Epithelial cell of proximal tubule (primary cell): ENCODE data around the gene UMODL1. TPM values are rescaled to one million over a fixed set of nuclear protein-coding genes. Genes with fewer than 3 reads are reported as not detected.

ENCODE experiments used
- DNase-seq: peaks from one replicate; pipeline ENCODE4 v3.0.0-alpha.2; 2011; ENCODE audit warnings: low read depth
- H3K4me3 ChIP-seq: 2 replicates; pipeline ENCODE4 v1.5.1; 2011; ENCODE audit warnings: low read depth, mild to moderate bottlenecking, low read length
- total RNA-seq: library from RNA; depleted of rRNA; stranded (reverse); fragments of >200 nt; gene quantifications from 2 replicates; pipeline ENCODE4 v1.2.3, GENCODE V29; 2015
- TF ChIP-seq, protein P1 (sequence below): conservative IDR thresholded peaks from 2 replicates; pipeline ENCODE4 v1.5.1; 2012; ENCODE audit warnings: low read depth, mild to moderate bottlenecking, low read length

Gene UMODL1
- total RNA-seq, 1 donor from 2014 or later, result not detected

DNA sequence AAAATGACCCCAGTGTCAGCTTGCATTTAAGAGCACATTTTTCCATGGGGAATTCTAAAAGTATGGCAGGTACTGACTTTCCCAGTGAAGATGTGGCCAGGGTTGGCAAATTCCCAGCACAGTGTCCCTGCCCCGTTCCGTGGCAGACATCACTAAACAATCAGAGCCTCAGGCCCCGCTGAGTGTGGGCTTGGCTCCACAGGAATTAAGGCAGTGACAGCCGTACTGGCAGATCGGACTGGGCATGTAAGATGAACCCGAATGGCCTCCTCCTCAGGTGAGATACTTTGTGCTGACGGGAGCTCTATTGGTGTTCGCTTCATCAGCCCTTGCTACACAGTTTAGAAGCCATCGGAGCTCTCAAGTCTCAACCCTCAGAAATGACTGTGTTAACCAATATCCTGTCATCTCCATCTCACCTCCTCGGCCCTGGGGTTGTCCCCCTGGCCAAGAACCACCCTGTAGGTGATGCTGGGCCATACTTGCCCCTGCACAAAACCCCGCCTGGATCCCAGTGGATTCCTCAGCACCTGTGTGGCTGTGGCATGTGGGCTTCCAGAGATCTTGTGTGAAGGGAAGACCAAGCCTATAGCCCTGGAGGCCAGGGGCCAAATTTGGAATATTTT lies 118.9 kb downstream of the UMODL1 start:
- TF ChIP-seq, protein P1, sequence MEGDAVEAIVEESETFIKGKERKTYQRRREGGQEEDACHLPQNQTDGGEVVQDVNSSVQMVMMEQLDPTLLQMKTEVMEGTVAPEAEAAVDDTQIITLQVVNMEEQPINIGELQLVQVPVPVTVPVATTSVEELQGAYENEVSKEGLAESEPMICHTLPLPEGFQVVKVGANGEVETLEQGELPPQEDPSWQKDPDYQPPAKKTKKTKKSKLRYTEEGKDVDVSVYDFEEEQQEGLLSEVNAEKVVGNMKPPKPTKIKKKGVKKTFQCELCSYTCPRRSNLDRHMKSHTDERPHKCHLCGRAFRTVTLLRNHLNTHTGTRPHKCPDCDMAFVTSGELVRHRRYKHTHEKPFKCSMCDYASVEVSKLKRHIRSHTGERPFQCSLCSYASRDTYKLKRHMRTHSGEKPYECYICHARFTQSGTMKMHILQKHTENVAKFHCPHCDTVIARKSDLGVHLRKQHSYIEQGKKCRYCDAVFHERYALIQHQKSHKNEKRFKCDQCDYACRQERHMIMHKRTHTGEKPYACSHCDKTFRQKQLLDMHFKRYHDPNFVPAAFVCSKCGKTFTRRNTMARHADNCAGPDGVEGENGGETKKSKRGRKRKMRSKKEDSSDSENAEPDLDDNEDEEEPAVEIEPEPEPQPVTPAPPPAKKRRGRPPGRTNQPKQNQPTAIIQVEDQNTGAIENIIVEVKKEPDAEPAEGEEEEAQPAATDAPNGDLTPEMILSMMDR, result no peak
- DNase-seq, result no peak

DNA sequence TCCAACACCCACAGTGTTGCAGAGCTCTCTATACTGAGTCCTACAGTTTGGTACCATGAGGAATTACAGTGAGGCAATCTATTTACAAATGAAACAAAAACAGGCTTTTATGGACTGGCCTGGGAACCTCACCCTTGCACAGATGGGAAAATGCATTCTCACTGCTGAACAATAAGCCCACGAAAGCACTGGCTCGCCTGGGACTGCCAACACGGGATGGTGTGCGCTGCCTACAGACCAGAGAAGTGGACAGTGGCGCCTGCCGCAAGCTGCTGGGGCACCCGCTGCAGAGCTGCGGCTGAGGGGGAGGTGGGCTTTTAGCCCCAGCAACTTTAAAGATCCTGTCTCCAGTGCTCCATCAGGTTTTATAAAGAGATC lies 119.4 kb downstream of the UMODL1 start:
- no peak overlapping the region for H3K4me3 ChIP-seq
- TF ChIP-seq, protein P1, result no peak
- DNase-seq, result no peak

More for the DNA sequence above, 118.9 kb downstream of the UMODL1 start:
- no peak overlapping the region for H3K4me3 ChIP-seq

DNA sequence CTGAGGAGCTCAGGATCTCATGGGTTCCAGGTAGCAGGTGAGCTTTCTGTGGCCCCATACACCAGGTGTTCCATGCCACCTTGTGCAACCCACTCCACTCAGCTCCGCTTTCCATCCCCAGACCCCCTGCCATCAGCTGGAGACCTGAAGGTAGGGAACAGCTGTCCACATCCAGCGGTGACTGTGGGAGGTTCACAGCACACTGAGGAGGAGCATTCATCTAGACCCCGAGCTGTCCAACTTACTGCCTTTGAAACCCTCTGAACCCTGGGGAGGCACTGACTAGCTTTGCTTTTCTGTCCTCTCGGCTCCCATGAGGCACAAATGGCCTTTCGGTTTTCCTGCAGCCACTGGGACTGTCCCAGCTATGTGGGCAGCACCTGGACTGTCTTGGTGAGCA lies 119.9 kb downstream of the UMODL1 start:
- DNase-seq, result no peak
- no peak overlapping the region for H3K4me3 ChIP-seq
- TF ChIP-seq, protein P1, result no peak

DNA sequence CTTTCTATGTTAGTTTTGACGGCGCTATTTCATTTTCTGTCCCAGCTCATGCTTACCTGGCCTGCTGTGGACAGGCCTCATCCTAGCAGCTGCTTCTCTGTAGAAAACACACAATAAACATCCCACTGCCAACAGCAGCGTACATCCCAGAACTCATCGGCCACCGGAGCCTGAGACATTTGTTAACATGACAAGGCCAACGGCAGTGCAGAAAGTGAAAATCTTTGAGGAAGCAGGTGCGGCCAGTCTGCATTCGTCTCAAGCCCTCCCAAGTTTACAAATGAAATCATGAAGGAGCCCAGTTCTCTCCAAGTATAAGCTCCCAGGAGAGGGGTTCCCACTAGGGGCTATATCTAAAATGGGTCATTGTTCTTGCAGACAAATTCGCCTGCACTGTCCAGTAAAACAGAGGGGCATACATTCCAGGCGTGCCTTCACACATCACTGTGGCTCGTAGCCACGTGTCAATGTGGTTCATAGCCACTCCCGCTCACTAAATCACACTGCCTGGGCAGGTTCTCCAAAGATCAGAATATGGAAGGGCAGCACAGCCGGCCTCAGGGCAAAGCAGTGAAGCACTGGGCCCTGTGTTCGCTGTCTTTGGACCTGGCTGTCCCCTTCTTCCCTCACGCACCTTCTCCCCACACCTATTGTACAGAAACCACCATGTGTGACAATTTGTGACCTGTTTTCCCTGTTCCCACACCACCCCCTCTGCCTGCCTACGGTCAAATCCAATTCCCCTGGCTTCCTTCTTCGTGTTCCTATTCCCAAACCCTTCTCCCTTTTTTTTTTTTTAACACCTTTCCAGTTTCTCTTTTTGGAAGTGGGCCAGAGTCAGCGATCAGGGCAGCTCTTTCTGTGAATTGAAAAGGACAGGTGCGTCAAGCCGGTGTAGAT lies 120.8 kb downstream of the UMODL1 start:
- no peak overlapping the region for H3K4me3 ChIP-seq
- TF ChIP-seq, protein P1, result no peak
- DNase-seq, result no peak

Other genes with a start within 250 kb of the UMODL1 start
- gene PRDM15, start 192.0 kb upstream of the UMODL1 start, total RNA-seq, result 4.6 and 4.9 TPM in 2 replicates
- gene C2CD2, start 117.3 kb upstream of the UMODL1 start, total RNA-seq, result 7.1 and 7.6 TPM in 2 replicates
- gene ZBTB21, start 61.0 kb upstream of the UMODL1 start, total RNA-seq, result 4.9 and 6.3 TPM in 2 replicates
- gene ABCG1, start 147.8 kb downstream of the UMODL1 start, total RNA-seq, result not detected in 2 replicates
- 0.29 and 1.0 TPM in 2 replicates for gene TFF3, start 244.1 kb downstream of the UMODL1 start, total RNA-seq